ENCODE measurements around the gene MIB2.

DNA sequence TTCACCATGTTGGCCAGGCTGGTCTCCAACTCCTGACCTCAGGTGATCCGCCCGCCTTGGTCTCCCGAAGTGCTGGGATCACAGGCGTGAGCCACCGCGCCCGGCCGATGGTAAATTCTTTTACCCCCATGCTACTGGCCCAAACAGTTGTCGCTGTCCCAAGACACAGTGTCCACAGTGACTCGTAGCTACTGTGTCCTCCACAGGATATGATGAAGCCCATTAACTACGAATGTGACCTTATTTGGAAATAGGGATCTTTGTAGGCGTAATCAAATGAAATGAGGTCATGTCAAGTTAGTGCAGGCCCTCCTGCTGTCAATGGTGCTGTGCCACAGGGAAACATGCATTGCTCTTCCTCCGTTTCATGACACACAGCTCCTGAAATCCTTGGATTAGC, 23.8 kb upstream of the MIB2 start:
- TF ChIP-seq EZH2phosphoT487 (IDR thresholded peaks at IDR 0.05; ENCODE audit: borderline replicate concordance) = no peak
- TF ChIP-seq, protein P1, sequence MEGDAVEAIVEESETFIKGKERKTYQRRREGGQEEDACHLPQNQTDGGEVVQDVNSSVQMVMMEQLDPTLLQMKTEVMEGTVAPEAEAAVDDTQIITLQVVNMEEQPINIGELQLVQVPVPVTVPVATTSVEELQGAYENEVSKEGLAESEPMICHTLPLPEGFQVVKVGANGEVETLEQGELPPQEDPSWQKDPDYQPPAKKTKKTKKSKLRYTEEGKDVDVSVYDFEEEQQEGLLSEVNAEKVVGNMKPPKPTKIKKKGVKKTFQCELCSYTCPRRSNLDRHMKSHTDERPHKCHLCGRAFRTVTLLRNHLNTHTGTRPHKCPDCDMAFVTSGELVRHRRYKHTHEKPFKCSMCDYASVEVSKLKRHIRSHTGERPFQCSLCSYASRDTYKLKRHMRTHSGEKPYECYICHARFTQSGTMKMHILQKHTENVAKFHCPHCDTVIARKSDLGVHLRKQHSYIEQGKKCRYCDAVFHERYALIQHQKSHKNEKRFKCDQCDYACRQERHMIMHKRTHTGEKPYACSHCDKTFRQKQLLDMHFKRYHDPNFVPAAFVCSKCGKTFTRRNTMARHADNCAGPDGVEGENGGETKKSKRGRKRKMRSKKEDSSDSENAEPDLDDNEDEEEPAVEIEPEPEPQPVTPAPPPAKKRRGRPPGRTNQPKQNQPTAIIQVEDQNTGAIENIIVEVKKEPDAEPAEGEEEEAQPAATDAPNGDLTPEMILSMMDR (conservative IDR thresholded peaks at IDR 0.05; ENCODE audit: low read length) = no peak

All from Loucy (cell line).